MM.1S (cell line): ENCODE results near the gene MAP2.

Experiments
- CTCF ChIP-seq: fragments of 300-600 bp; sonication (generic); IDR thresholded peaks from 2 replicates; pipeline ENCODE4 v1.5.1; 2016; ENCODE audit warnings: antibody characterized with exemption, low read length, mixed read lengths
- EZH2 ChIP-seq: fragments of 300-600 bp; sonication (generic); optimal IDR thresholded peaks from 2 replicates; pipeline ENCODE3; 2017; ENCODE audit warnings: low read depth, mild to moderate bottlenecking, antibody characterized with exemption, low read length, mixed read lengths
- EZH2phosphoT487 ChIP-seq: fragments of 300-600 bp; sonication (generic); IDR thresholded peaks from 2 replicates; pipeline ENCODE4 v1.6.1; 2018; ENCODE audit warnings: antibody characterized with exemption, low read length

- TF ChIP-seq CTCF (no peak), EZH2 (no peak), EZH2phosphoT487 (no peak)
Measured at GRCh38 chr2:209560911-209561310, 137.1 kb downstream of the MAP2 start.
